GM08714 (cell line): Measurements from ENCODE around the gene IL13RA2.

Experiments
- H3K4me3 ChIP-seq: fragments of 200-500 bp; sonication (Bioruptor generic); 2 replicates; pipeline ENCODE4 v1.5.1; 2014; ENCODE audit warnings: mild to moderate bottlenecking, low read length, inconsistent platforms
- ZNF274 ChIP-seq: IDR thresholded peaks from 2 replicates; pipeline ENCODE4 v1.6.1; 2012; ENCODE audit warnings: mild to moderate bottlenecking, low read depth, low read length

The IL13RA2 gene

GRCh38 chrX:115017455-115017854 lies at the start of gene IL13RA2:
Gene IL13RA2, minus strand, starts transcription at chrX:115017616. Its CDS starts 347 bp downstream, at chrX:115017269.
- H3K4me3 ChIP-seq: no peak within 1 kb of the TSS
- TF ChIP-seq ZNF274: no peak

GRCh38 chrX:115065304-115065703 lies 47.9 kb upstream of the IL13RA2 start:
- H3K4me3 ChIP-seq: no peak overlapping the region
- TF ChIP-seq ZNF274: no peak

GRCh38 chrX:115060013-115060412 lies 42.6 kb upstream of the IL13RA2 start:
- no peak overlapping the region for H3K4me3 ChIP-seq
- no peak for TF ChIP-seq ZNF274

- no peak for TF ChIP-seq ZNF274
- H3K4me3 ChIP-seq: no peak overlapping the region
Observed at GRCh38 chrX:115058276-115058675, 40.9 kb upstream of the IL13RA2 start.

GRCh38 chrX:115054876-115055275 lies 37.5 kb upstream of the IL13RA2 start:
- H3K4me3 ChIP-seq: no peak overlapping the region
- TF ChIP-seq ZNF274: no peak

GRCh38 chrX:115053223-115053622 lies 35.8 kb upstream of the IL13RA2 start:
- TF ChIP-seq ZNF274: no peak

GRCh38 chrX:115047715-115048114 lies 30.3 kb upstream of the IL13RA2 start:
- no peak for TF ChIP-seq ZNF274
- no peak overlapping the region for H3K4me3 ChIP-seq

More at GRCh38 chrX:115053223-115053622, 35.8 kb upstream of the IL13RA2 start:
- H3K4me3 ChIP-seq: no peak overlapping the region

GRCh38 chrX:115047181-115047580 lies 29.8 kb upstream of the IL13RA2 start:
- TF ChIP-seq ZNF274: no peak
- no peak overlapping the region for H3K4me3 ChIP-seq

- H3K4me3 ChIP-seq: no peak overlapping the region
- no peak for TF ChIP-seq ZNF274
Observed at GRCh38 chrX:115040417-115040816, 23.0 kb upstream of the IL13RA2 start.

GRCh38 chrX:115038406-115038805 lies 21.0 kb upstream of the IL13RA2 start:
- TF ChIP-seq ZNF274: no peak
- no peak overlapping the region for H3K4me3 ChIP-seq

- H3K4me3 ChIP-seq: no peak overlapping the region
- TF ChIP-seq ZNF274: no peak
Observed at GRCh38 chrX:115036029-115036428, 18.6 kb upstream of the IL13RA2 start.

- no peak overlapping the region for H3K4me3 ChIP-seq
- TF ChIP-seq ZNF274: no peak
Observed at GRCh38 chrX:115031989-115032388, 14.6 kb upstream of the IL13RA2 start.

GRCh38 chrX:115030625-115031024 lies 13.2 kb upstream of the IL13RA2 start:
- no peak overlapping the region for H3K4me3 ChIP-seq
- TF ChIP-seq ZNF274: no peak

GRCh38 chrX:115029869-115030570 lies 12.6 kb upstream of the IL13RA2 start:
- H3K4me3 ChIP-seq: no peak overlapping the region
- no peak for TF ChIP-seq ZNF274

- TF ChIP-seq ZNF274: no peak
- no peak overlapping the region for H3K4me3 ChIP-seq
Observed at GRCh38 chrX:115029440-115029839, 12.0 kb upstream of the IL13RA2 start.

GRCh38 chrX:115023811-115024210 lies 6.4 kb upstream of the IL13RA2 start:
- no peak for TF ChIP-seq ZNF274
- no peak overlapping the region for H3K4me3 ChIP-seq
